Stimulated activated CD8-positive, alpha-beta memory T cell treated with anti-CD3 and anti-CD28 coated beads, Interleukin-4, amount 100 ng/mL, for 24 hours (primary cell): ENCODE results near the gene NUDT19.
"Not testable (repeated sequence)": the region's sequence is repeated elsewhere in the genome, so short reads cannot be mapped to it uniquely, and the experiment has no call there.

Experiments
- DNase-seq: peaks from one replicate; pipeline ENCODE4 v3.0.0-alpha.2; 2020; ENCODE audit warnings: low read depth

The NUDT19 gene

DNA sequence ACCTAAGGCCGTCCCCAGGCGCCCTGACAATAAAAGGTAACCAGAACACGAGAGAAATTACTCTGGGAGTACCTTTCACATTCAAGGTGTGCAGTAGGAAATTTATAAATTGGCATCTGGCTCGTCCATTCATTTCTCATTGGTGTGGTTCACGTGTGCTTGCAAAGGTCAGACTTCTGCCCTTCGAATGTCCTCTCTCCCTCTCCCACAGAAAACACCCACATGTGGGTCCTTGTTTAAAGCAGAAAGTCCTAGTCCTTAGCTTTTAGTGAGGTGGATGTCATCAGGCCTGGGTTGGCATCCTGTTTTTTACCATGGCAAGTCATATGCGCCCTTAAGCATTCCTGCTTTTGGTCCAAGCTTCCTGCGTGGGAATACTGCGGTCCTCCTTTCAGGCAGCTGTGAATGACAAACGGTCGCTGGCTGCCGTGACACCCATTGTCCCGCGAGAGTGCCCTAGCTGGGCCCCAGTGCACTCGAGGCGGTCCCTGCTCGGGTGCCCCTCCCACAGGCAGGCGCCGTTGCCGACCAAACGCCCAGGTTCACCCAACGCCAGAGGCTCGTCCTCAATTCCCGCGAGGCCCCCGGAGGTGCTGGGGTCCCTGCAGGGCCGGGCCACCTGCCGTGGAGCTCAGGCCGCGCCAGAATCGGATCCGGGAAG lies at the start of gene NUDT19:
NUDT19 (plus strand) TSS at position 531 of the 661 bp plus-strand sequence. CDS start 140 bp downstream, outside the sequence.
- DNase-seq, result peak; percentile 75

DNA sequence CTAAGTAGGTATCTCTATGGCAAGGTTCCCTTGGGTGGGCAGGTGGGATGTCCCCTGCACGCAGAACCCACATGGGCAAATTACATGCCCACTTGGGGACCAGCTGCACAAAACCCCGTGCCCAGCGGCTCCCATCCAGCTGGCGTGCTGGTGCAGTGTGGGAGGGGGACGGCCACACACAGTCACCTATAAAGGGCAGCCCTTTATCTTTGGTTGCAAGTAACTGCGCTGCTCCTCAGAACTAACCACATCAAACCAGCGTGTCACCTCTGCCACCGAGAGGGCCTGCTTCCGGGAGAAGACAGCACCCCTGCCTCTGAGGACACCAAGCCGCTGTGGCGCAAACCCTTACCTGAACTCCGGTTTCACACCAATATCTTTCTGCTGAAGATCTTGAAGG lies 48.9 kb upstream of the NUDT19 start:
- DNase-seq, result peak; percentile 36

DNA sequence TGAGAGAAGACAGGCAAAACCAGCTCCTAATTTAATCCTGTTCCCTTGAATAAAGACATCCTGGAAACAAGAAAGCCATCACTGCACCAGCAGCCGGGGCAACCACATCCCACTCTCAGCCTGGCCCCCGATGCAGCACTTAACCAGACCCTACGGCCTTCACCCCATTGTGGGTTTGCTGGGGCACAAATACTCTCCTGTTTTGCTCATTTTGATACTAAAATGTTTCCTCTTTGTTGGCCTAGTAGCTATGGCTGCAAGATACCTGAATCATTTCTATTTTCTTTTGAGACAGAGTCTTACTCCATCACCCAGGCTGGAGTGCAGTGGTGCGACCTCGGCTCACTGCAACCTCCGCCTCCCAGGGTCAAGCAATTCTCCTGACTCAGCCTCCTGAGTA lies 45.1 kb upstream of the NUDT19 start:
- no peak for DNase-seq

DNA sequence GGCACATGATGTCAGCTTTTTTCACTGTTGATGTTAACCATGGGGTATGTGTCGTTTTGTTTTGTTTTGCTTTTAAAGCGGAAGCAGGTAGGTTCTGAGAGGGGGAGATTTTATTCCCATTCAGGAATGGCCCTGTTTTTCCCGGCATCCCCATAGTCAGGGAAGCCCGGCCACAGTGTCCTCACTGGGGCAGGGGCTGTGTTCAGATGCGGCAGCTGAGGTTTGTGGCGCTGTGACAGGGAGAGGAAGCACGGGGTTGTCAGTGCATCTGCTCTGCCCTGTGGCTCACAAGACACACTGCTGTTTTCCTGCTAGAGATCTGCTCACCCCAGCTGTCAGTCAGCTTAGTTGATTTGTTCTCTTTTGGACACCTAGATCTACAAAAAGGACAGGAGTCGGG lies 44.3 kb upstream of the NUDT19 start:
- no peak for DNase-seq

DNA sequence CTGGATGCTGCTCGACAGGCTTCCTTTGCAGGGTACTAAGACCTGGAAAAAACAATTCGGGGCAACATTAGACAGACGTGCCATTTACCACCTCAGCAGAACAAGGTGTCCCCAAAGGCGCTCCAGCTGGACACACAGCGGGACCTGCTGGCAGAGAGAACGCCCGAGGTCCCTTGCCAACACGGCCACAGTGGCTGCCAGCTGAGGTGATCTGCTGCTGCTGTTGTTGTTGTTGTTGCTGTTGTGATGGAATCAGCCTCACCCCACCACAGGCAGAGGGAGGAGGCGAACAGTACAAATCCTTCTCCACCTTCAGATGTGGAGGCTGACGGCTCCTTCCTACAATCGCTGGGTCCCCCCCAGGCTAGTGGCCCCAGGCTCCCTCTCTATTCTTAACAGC lies 41.9 kb upstream of the NUDT19 start:
- DNase-seq, result no peak

DNA sequence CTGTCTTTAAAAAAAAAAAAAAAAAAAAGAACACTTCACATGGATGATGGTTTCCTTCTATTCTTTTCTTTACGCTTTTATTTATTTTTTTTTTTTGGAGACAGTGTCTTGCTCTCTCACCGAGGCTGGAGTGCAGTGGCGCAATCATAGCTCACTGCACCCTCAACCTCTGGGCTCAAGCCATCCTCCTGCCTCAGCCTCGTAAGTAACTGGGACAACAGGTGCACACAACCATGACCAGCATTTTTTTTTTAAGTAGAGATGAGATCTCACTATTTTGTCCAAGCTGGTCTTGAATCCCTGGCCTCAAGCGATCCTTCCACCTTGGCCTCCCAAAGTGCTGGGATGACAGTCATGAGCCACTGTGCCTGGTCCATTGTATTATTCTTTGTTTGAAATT lies 41.0 kb upstream of the NUDT19 start:
- no peak for DNase-seq

DNA sequence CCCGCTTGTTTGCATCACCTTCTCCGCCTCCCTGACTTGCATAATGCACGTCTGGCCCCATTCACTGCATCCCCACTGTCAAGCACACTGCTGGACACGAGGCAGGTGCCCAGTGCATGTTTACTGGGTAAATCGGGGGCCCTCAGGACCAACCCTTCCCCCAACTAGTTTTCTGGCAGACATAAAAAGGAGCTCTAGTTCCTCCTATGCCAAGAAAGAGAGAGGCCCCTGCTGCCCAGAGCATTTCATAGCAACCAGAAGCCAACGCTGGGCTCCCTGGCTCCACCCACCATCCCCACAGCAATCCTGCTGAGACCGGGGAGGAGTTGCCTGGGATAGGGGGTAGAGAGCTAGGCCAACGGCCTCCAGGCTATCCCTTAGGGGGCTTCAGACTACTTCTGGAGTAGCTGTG lies 39.9 kb upstream of the NUDT19 start:
- no peak for DNase-seq

DNA sequence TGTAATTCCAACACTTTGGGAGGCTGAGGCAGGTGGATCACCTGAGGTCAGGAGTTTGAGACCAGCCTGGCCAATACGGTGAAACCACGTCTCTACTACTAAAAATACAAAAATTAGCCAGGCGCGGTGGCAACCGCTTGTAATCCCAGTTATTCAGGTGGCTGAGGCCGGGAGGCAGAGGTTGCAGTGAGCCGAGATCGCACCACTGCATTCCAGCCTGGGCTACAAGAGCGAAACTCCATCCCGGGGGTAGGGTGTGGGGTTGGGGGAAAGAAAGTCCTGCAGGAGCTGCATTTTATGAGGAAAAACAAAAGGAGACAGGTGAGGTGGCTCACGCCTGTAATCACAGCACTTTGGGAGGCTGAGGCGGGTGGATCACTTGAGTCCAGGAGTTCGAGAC lies 39.3 kb upstream of the NUDT19 start:
- DNase-seq, result not testable (repeated sequence)

DNA sequence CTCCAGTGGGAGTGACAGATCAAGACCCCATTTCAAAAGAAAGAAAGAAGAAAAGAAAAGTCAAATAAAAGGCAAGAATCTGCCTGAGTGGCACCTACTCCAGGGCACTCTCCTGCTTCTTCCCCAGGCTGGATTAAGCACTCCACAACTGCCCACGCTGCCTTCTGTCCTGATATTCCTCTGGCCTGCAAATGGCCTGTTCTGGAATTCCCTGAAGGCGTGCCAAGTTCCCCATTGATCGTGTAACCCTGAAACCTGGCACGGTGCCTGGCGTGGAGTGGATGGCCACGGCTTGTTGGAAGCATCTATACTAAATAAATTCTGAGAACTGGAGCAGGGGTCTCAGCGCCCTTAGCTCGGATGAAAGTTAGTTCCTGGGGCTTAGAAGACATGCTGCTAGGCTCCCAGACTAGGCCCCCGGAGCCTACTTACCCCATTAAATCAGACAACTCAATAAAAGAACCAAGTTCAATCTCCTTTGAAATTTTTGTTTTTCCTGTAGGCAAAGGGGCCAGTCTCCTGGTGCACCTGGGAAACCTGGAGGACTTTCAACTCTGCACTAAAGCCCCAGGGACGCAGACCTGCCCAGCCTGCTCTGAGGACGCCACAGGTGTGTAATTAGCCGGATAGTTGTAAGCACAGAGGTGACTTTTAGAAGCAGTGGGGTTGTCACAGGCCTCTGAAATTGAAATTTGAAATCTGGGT lies 38.6 kb upstream of the NUDT19 start:
- DNase-seq, result no peak

DNA sequence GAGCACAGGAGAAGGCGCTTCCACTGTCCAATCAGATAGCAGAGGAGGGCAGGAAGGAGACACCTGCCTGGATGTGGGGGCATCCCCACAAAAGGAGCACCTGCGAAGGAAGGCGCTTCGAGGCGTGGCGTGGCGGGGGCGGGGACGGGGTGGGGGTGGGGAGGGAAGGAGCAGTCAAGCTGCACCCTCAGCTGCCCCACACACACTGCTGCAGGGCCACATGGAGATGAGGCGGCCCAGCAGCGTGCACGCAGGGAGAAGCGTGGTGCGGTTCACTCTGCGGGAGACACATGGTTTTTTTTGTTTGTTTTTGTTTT lies 38.1 kb upstream of the NUDT19 start:
- DNase-seq, result no peak

DNA sequence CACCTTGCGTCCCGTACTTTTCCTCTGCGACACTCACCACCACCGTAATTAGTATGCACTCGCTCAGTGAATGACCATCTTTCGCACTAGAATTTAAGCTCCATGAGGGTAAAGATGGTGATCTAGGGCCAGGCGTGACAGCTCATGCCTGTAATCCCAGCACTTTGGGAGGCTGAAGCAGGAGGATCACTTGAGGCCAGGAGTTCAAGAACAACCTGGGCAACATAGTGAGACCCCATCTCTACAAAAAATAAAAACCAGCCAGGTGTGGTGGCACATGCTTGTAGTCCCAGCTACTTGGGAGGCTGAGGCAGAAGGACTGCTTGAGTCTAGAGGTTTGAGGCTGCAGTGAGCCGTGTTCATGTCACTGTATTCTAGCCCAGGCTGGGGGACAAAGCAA lies 35.2 kb upstream of the NUDT19 start:
- not testable (repeated sequence) for DNase-seq

DNA sequence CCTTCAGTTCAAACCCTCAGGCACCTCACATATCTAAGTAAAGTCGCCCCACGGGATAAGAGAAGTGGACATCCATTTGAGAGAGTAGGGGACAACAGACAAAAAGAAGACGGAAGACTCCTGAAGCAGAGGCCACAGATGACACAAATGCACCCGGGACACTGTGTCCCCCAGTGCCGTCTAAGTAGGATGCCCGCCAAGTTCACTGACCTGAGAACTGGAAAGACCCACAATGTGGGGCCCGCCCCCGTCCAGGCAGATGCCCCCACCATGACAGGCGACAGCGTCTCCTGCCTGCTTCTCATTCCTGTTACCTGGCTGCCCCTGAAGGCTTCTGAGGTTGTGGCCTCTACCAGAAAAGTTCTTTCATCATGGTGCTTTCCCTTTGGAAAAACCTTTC lies 33.5 kb upstream of the NUDT19 start:
- no peak for DNase-seq

DNA sequence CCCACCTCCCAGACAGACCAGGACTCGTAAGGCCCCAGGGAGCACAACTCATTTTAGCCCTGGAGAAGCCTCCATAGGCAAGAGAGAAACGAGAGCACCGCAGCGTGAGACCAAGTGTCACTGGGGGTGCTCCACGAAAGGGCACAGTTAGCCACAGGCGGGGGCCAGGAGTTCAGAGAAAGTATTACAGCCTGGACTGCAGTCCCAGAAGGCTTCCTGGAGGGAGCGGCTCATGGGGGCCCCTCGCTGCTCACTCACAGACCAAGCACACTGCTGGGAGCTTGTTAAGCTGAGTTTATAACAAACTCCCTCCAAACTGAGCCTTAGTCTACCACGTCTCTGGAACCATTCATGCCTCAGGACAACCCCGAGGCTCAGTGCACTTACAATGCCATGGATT lies 33.1 kb upstream of the NUDT19 start:
- no peak for DNase-seq

DNA sequence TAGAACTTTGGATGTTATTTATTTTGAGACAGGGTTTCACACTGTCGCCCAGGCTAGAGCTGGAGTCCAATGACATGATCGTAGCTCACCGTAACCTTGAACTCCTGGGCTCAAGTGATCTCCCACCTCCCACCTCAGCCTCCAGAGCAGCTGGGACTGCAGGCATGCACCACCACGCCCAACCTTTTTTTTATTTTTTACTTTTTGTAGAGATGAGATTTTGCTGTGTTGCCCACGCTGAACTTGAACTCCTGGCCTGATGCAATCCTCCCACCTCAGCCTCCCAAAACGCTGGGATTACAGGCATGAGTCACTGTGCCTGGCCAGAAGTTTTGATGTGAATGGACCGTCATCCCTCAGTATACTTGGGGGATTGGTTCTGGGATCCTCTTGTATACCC lies 30.3 kb upstream of the NUDT19 start:
- DNase-seq, result no peak

DNA sequence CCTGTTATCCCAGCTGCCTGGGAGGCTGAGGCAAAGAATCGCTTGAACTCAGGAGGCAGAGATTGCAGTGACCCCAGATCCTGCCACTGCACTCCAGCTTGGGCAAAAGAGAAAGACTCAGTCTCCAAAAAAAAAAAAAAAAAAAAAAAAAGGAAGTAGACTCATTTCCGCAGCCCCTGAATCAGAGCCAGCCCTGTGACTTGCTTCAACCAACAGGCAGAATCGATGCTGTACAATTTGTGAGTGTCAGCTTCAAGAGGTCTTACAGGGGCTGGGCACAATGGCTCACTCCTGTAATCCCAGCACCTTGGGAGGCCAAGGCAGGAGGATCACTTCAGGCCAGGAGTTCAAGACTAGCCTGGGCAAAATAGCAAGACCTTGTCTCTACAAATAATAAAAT lies 29.4 kb upstream of the NUDT19 start:
- DNase-seq, result no peak

DNA sequence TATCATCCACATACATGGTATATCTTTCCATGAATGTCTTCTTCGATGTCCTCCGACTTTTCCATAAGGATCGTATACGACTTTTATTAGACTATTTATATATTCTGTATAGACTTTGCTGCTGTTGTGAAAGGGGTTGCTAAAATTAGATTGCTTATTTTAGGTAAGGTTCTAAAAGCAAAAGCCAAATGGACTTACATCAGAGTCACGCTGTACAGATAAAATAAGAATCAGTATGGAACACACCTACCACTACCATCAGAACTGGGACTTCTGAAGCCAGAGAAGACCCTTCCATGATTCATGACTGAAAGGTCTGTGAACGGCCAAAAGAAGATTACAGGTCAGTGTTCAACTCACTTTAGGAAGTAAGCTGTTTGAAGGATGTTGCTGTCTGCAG lies 25.5 kb upstream of the NUDT19 start:
- no peak for DNase-seq

DNA sequence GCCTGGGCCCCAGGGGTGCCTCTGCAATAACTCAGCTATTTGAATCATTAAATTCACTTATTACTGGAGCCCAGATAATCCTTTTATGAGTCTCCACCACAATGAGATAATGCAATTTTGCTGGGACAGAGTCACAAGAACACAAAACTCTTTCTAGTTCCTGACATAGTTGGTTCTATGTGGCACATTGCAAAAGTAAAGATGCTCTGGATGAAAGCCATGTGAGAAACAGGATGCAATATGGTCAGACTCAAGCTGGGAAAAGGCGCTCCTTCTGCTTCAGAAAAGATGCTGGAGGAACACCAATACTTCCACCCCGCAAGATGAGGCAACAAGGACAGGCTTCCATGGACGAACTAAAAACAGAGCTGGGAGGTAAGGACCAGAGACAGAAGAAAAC lies 22.3 kb upstream of the NUDT19 start:
- no peak for DNase-seq

DNA sequence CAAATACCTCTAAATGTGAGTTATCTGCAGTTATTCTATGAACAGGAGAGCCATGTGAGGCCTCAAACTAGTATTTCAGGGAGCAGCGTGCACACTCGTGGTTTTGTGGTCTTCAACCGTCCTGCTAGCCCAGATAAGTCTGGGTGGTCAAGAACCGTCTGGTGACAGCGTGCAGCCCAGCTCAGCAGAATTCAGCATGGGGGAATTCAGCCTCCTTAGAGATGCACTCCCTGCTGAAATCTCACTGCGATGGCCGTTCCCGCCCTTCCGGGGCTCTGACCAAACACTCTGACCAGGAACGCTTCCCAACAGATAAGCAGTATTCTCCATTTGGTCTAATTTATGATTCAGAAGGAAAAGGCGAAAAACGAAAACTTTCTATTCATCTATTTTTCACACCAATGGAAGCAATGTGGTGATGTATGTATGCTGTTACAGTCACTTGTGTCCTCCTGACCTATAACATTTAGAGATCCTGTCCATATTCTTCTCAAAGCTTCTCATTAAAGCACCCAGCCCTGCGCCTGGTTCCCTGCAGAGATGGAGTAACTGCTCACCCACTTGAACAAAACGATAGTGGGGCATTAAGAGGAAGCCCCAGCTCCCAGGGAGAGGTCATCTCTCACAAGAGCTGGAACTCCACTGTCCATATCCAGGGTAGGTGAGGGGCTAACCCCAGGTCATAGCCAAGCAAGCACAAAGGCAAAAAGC lies 19.6 kb upstream of the NUDT19 start:
- no peak for DNase-seq

DNA sequence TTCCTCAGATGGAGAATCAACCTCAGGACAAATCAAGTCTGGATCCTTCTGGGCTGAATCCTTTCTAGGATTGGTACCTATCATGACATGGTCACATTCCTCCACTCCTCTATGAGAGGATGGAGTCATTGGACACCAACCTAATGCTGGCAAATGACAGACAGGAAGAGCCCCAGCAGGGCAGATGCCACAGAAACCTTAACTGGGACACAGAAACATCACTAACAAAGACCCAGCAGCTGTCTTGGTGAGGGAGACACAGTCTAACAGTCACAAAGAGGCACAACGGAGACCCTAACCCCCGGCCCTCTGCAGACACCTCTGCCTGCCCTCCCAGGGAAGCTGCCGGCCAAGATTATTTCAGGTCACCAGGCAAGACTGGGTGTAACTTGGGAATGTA lies 18.8 kb upstream of the NUDT19 start:
- DNase-seq, result no peak

DNA sequence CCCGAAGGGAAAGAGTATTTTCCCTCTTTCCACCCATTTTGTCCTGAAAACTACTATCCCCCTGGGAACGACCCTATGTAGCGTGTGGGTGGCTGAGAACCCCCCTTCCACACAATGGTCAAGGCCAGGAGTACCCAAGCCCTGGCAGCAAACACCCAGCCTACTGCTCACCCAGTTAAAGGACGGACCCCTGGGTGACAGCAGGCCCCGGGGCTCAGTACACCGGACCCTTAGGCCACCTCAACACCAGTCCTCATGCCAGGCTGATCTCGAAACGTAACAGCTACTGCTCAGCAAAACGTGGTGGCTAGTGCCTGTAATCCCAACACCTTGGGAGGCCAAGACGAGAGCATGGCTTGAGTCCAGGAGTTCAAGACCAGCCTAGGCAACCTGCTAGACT lies 18.0 kb upstream of the NUDT19 start:
- no peak for DNase-seq

DNA sequence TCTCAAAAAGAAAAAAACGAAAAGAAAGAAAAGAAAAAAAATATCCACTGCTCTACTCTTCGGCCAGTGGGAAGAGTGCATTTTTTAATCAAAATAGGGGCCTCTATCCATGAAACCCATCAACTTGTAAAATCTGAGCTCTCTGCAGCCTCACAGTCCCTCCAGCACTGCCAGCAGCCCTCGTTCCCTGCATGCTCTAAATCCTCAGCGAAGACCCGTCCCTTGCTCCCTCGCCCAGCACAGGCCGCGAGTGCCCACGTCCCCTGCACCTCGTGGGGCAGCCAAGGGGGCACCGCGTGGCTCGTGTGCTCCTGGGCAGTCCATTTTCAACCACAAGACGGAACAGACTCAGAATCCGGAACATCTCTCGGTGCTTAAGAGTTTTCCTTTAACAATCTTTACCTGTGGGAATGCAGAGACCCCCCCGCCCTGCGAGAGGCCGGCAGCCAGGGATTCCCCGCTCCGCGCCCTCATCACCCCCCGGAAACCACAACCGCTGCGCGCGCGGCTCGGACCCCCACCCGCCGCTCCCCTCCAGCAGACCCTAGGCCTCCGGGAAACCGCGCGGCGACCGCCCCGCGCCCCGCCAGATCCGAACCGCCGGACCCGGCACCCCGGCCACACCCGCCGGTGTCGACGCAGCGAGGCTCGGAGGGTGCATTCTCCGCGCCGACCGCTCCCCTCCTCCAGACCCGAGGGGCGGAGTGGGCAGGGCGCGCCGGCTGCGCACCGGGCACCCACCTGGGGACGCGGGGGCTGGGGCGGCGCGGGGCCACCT lies 17.3 kb upstream of the NUDT19 start:
- no peak for DNase-seq

DNA sequence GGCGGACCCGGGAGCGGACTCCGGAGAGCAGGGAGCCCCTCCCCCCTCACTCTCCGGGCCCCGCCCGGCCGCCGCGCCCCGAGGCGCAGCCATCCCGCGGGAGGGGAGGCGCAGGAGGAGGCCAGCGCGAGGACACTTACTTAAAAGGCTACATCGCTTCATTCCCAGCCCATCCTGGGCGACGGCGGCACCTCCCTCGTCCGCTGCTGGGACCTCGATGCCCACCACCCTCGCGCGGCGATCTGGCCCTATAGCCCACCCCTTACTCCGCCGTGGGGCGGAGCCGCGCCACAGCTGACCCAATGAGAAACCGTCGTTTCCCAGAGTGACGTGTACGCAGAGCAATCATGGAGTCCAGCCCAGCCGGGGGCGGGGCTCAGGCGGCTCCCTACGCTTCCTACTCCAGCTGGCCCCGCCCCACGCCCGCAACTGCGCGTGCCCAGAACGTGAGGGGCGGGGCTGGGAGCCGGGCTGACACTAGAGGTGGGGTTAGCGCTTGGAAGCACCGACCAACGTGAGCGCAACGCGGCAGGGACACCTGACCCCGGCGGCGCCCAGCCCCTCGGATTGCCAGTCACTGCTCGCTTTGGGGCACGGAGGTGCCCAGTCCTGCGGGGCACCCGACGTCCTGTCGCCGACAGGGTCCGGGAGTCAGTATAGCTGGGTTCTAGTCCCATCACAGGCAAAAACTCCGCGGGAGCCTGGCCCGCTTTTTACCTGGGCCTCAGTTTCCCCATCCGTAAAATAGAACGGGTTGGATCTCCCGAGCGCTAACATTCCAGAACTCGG lies 16.5 kb upstream of the NUDT19 start, which contains the start of gene ANKRD27:
ANKRD27 (minus strand) TSS at position 250 of the 789 bp plus-strand sequence. CDS start 16,165 bp downstream, outside the sequence.
- DNase-seq, result peak; percentile 96
